Measurements from ENCODE around the gene DHX16.
"Not testable (repeated sequence)": the region's sequence is repeated elsewhere in the genome, so short reads cannot be mapped to it uniquely, and the experiment has no call there.

DHX16 gene

DNA sequence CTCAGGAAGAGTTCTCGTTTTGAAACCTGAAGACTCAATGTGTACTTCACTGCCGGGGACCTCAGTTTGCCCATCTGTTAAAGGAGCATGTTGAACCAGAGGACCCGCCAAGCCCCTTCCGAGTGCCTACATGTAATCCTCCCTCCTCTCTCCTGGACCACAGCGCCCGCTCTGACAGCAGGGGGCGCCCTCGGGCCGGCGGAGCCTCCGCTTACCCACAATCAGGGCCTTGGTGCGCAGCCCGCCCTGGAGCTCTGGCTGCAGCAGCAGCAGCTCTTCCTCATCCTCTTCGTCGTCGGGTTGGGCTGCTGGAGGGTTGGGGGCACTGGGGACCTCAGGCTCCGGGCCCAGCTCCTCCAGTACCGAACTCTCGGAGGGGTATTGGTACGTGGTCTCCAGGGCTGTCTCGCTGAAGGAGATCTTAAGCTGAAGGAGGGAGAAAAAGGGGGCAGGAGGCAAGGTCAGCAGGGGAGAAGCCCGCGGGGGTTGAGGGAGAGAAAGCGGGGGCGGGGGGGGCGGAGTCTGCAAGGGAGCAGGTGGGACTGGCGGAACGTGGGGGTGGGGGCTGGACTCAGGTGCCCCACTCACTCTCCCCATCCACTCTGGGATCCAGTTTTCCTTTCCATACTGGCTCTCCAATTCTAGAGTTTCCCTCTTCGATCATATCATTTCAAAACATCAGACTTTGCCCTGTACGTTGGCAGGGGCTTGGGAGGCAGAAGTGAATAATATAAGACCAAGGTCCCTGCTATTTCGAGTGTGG, 6.3 kb upstream of the DHX16 start:
- peak; percentile 83 for DNase-seq (ENCODE audit: low spot score)

DNA sequence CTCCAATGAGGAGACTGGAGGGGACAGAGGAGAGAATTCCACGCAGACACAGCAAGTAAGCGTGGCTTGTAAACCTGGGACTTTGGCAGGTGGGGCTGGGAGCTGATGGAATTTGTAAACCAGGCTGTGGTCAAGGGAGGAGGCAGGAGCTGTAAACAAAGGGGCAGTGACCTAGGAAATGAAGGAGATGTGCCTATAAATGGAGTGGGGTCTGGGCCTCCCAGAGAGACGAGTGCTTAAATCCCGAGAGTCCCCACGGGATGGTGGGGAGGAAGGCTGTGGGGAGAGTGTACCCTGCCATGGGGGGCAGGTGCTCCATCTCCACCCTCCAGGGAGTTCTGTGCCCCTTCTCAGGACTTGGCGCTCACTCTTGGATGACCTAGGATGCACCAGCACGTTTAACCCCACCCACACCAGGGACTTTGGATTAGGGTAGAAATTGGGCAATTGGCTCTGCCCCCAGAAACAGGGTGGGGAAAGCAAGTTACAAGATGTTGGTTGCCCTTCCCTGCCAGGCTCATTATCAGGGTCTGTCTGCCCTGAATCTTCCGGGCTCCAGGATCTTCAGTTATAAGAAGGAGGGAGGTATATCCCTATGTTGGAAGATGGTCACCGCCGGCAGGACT, 4.0 kb upstream of the DHX16 start:
- DNase-seq (ENCODE audit: low spot score): no peak

DNA sequence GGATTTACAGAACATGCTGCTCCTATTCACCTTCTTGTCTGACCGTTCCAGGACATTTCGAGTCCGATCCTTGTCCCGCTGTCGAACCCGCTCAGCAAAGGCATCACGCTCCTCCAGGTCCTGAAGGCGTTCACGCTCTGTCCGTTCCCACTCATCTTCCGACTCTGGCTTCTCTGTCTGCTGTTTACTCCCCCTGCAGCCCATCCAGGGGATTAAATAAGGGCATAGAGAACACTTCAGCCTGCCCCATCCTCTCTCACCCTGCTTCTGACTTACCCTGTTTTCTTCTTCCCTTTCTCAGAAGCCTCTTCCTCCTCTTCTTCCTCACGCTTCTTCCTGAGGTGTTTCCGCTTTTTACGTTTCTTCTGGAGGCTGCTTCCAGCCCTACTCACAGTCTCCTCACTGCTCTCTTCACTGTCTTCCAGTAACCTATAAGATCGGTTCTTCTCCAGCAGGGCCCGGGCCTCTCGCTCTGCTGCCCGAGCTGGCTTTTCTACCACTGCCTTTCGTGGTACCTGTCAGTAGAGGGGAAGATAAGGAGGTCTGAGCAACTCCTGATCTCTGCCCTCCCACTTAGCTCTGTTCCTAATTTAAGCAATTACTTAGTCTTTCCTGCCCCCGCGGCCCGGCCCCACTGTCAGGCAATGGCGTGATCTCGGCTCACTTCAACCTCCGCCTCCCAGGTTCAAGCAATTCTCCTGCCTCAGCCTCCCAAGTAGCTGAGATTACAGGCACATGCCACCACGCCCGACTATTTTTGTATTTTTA, 1.9 kb downstream of the DHX16 start:
- no peak for DNase-seq (ENCODE audit: low spot score)

DNA sequence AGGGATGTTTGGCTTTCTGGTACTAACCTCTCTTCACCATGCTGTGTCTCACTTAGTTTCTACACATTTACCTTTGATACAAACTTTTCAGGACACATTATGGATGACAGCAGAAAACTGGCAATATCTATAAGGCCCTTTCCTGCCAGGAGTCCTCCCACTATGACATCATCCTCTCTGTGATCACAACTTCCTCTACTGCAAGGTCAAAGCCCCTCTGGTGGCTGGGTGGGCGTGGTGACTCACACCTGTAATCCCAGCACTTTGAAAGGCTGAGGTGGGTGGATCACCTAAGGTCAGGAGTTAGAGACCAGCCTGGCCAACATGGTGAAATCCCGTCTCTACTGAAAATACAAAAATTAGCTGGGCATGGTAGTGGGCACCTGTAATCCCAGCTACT, 6.5 kb downstream of the DHX16 start:
- not testable (repeated sequence) for DNase-seq (ENCODE audit: low spot score)

DNA sequence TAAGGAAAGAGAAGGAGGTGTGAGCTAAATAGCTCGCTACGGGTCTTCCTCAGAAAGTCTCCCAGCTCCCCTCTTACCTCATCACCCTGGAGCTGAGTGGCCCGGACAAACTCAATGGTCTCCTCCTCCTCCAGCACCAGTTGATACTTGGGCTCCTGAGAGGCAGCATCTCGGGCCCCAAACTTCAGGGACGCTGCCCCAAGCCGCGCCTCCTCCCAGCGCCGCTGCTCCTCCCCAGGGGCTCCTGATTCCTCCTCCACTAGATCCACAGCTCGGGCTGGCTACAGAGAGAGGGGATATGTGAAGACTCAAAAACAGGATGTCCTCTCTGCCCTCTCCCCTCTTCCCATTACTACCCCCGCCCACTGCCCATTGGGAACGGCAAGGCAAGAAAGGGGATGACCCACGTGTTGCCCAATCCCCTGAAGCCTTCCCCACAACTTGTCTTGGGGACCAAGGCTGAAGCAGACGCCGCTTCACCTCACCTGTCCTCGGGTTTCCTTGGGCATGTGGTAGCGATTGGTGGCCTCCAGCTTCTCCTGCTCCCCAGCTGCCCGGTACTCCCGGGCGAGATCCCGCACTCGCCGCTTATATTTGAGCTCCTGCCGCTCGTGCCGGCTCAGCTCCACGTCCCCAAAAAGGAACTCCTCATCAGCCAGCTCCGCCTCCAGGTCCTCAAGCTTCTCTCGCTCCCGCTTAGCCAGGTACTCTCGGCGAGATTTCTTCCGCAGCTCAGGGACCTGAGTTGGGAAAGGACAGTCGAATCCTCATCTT, 7.6 kb downstream of the DHX16 start:
- no peak for DNase-seq (ENCODE audit: low spot score)

DNA sequence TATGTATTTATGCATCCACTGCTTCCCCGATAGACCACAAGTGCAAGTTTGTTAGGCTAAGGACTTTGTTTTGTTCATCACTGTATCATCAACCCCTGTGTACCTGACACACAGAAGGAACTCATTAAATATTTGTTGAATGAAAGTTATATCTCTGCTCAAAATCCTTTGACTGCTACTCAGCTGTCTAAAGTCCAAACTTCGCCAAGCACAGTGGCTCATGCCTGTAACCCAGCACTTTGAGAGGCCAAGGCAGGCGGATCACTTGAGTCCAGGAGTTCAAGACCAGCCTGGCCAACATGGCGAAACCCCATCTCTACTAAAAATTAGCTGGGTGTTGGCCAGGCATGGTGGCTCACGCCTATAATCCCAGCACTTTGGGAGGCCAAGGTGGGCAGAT, 14.9 kb downstream of the DHX16 start:
- not testable (repeated sequence) for DNase-seq (ENCODE audit: low spot score)

DNA sequence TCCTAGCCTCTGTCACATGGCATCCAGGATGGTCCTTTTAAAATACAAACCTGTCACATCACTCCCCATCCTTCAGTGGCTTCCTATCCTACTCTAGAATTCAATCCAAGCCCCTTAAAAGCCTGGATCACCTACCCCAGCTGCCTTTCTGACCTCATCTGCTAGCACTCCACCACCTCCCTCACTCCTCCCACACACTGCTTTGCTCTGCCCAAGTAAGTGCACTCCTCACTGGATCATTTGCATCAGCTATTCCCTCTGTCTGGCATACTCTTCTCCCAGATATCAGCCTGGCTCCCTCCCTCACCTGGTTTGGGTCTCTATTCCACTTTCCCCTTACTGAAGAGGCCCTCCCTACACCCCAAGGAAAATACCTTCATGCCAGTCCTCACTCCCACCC, 15.4 kb downstream of the DHX16 start:
- no peak for DNase-seq (ENCODE audit: low spot score)

DNA sequence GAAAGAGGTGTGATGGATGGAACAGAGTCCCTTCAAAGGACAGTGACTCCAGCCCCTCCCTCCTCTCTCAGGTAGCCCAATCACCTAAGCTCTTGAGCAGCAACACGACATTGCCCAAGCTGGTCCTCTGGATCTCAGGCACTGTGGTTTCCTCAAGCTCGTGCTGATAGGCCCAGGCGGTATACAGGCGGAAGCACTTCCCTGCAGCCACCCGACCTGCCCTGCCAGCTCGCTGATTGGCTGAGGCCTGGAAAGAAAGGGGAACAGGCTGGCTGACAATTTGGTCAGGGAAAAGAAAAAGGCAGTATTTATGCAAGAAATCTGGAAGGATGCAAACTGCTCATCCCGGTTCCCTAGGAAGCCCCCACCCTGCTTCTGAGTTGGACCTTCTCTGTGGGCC, 16.3 kb downstream of the DHX16 start:
- DNase-seq (ENCODE audit: low spot score): no peak

DNA sequence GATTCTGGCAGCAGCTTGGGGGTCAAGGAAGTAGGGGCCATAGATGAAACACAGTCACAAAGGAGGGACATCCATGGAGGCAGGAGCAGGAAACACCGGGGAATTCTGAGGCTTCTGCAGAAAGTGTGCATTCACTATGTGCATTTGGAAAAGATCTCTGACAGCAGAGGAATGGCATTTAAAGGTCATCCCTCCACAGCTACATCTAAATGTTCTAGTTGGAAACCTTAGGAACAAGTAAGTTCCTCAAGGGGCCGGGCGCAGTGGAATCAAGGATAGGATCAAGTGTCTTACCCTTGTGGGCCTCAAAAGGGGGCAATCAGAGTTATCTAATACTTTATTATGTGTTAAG, 17.1 kb downstream of the DHX16 start:
- DNase-seq (ENCODE audit: low spot score): no peak

DNA sequence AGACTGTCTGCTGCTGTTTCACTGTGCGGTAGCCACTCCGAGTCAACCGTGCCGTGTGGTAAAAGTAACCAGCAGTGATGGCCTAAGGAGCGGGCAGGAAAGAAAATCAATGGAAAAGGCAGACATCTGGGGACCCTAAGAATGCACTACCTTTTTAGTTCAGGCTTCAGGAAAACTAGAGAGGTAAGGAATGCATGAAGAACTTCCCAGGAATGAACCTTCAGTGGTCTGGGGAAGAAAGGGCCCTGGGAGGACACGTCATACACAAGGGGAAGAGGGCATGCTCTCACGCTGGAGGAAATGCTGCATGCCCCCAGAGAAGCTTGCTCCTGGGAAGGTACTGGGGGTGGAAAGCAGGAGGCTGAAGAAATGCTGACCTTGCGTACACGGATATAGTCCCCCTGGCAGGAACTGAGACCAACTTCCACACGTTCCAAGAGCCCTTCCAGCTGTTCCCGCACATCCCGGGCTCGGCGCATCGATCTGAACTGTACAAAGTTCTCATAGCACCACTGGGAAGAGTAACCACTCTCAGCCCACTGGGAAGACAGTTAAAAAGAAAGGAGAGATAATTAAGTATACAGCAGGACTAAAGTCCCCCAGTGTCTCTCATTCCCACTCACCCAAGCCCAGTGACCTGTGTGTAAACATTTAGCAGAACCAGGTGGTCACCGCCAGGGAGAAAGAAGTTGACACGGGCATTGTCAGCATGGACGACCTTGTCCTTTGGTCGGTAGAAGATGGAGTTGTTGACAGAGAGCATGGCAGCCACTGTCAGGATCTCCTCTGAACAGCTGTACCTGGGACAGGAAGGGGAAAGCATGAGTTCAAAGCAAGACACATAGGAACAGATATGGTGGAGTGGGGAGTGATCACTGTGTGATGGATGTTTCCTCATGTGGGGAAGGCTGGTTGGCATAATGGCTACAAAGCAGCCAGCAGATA, 17.7 kb downstream of the DHX16 start:
- DNase-seq (ENCODE audit: low spot score): no peak

DNA sequence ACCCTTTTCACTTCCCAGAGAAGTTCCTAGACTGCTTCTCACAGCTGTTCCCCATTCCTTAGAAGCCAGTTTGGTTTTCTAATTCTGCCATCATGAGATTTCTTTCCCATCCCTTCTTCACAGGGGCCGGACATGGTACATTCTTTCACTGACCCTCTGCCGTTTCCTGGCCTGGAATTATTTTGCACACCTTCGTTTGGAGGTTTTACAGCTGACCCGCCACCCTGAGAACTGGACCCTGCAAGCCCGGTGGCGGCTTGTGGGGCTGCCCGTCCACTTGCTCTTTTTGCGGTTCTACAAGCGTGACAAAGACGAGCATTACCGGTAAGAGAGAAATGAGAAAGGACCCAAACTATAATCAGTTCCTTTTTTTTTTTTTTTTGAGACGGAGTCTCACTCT, 21.7 kb downstream of the DHX16 start:
- no peak for DNase-seq (ENCODE audit: low spot score)

DNA sequence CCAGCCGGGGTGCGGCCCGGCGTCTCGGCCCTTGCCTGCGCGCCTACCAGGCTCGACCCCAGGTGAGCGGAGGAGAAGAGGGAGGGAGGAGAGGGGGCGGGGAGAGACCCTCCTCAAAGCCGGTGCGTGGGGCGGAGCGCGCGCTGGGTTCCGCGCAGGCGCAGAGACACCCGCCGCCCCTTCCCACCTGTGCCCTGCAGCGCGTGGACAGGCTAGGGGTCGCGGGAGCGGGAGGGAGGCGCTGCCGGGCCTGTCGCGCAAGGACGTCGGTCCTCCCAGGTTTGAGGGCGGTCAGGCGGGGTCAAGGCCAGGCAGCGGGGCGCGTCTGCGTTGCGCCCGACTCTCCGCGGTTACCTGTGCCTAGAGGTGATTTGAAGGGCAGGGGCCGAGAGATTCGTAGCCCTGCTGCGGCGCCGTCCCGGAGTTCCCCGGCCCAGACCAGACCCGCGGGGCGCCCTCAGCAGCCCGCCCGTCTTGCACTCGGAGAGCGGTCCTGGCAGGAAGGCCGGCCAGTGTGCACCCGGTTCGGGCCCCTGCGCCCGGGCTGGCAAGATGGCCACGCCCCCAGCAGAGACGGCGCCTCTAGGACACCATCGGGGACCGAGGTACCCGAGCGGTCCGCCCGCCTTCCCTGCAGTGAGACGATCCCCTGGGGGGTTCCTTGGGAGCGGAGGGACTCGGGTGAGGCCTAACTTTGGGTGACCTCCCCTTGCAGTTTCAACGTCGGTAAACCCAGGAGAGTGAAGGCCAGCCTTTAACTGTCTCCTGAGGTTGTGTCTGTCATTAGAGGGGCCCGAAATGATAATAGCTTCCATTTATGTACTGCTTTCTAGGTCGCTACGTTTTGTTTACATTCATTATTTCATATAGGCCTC, 25.3 kb downstream of the DHX16 start:
- peak; percentile 88 for DNase-seq (ENCODE audit: low spot score)

DNA sequence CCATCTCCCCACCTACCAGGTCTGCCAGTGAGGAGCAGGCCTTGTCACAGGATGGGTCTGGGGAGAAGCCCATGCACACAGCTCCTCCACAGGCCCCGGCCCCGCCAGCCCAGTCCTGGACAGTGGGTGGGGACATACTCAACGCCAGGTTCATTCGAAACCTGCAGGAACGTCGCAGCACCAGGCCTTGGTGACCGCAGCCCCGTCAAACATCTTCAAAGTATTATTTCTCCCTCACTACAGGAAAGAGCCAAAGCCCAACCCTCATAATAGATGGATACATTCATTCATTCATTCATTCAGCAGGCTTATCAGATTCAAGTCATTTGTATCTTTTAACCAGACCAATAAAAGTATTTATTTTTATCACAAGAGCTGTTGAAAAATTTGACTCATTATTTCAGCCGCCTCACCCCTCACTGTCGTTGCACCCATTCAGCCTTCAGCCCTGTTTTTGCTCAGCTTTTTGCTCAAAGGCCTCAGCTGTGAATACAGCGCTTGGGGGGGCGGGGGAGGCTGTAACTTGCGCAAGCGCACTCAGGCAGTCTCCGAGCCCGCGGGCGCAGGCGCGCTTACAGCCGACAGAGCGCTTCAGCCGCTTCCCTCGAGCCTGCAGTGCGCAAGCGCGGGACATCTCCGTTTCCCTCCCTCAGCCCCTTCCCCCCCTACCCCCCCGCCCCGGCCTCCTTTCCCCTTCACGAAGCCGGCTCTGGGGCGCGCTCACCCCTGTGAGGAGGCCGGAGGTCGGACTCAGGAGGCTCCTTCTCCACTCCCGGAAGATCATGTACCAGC, 26.2 kb downstream of the DHX16 start, which contains the start of gene C6orf136:
TSS of gene C6orf136 (plus strand) at position 684 of the 792 bp plus-strand sequence. CDS start at position 783, 99 bp downstream.
- peak; percentile 99 for DNase-seq (ENCODE audit: low spot score)

DNA sequence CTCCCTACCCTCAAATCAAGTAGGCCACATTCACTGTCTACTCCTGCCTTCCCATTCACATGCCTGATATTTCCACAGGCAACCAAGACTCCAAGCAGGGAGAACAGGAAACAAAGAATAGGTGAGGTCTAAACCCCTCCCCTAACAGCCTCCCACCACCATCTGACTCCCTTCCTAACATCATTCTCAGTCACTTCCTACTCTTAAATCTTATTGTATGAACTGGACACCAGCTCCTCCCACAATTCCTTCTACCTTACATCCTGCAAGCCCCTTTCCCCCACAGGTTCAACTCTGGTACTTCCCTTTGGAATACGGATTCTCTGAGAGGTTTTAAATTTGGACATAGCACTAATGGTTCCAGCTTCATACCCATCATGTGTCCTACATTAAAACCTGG, 26.8 kb downstream of the DHX16 start:
- no peak for DNase-seq (ENCODE audit: low spot score)

DNA sequence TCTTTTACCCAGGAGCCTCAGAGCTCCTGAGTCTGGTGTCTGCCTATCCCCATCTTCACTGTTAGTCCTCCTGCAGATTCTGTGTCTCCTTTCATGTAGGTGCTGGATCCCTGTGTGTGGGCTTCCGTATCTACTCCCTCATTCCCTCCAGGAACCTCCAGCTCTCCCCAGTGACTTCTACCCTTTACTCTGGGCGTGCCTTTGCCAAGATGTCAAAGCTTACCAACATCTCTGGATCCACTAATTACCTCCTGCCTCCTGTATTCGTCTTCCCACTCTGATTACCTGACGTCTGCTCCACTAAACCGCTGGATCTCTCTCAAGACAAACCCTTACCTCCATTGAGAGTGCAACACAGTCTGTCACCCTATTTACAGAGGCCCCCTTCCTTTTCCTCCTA, 28.0 kb downstream of the DHX16 start:
- DNase-seq (ENCODE audit: low spot score): no peak

DNA sequence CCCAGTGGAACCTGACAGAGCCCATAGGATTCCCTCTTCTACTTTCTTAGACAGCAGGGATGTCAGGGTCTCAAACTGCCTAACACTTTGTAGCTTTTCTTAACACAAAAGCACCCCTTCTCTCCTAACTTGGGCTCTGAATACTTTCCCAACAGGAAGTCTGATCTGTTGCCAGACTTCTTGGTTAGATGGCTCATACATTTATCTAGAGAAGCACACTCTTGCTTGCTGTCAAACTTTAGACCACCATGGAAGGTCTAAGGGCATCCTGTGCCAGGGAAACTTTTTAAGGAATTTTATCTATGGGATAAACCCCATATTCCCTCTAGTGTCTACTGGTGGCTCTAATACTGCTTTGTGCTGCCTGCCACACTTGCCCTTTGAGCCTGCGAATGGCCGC, 29.1 kb downstream of the DHX16 start:
- DNase-seq (ENCODE audit: low spot score): no peak

DNA sequence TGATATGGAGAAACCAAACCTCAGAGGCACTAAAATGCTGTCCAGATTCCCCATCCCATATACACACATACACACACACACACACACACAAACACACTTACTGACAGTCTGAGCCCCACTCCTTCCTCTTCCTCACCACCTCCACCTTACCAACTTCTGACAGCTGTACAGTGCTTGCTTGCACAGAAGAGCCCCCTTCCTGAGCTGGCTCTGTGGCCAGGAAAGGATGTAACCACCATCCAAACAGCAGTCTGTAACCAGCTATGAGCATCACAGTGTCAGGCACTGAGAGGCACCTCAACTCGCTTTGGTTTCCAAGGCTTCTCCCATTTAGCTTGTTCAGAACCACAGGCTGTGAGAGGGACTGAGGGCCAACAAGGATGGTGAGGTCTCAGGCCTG, 31.8 kb downstream of the DHX16 start:
- no peak for DNase-seq (ENCODE audit: low spot score)

DNA sequence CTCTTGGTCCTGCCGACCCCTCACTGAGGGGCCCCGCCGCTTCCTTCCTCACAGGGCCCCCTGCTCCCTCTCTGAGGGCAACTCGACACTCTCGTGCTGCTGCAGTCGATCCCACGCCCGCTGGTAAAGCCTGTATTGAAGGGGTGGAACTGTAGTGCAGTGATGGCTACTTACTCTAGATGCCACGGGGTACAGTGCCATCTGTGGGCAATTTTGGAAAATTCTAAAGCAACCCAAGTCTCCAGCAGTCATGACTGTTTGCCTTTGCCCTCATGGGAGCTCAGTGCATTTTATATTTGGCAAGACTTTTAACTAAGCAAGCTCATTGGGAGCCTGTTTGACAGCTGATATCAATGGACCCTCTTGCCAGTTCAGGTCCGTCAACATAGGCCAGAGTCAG, 32.3 kb downstream of the DHX16 start:
- no peak for DNase-seq (ENCODE audit: low spot score)

DNA sequence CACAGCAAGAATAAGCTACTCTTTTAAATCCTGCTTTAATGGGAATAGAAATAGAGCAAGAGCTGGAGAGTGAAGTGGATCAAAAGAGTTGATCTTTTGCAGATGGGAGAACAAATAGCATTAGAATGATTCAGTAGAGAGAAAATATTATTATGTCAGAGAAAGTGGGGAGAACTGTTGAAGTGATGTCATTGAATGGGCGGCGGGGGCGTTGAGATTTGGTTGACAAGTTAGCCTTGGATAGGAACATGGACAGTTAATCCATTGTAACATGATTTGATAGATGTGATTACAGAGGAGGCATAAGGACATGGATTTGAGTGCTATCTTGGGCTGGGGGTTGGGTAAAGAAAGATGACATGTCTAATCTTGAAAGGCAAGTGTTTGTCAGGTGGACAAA, 37.0 kb downstream of the DHX16 start:
- DNase-seq (ENCODE audit: low spot score): no peak

Data from hepatic stellate cell (primary cell).